Stimulated activated CD4-positive, alpha-beta T cell treated with anti-CD3 and anti-CD28 coated beads, Interleukin-12 subunit alpha, Interleukin-12 subunit beta, amount 100 ng/mL, for 48 hours (primary cell): ENCODE measurements around the gene BAIAP2L1.
"Not testable (repeated sequence)": the region's sequence is repeated elsewhere in the genome, so short reads cannot be mapped to it uniquely, and the experiment has no call there.

Experiments used
- DNase-seq, 3 donors: peaks; one replicate each; pipeline ENCODE4 v3.0.0-alpha.2; 2020; ENCODE audit warnings: low read depth in 2 of 3, low spot score in 1 of 3

BAIAP2L1 gene

DNA sequence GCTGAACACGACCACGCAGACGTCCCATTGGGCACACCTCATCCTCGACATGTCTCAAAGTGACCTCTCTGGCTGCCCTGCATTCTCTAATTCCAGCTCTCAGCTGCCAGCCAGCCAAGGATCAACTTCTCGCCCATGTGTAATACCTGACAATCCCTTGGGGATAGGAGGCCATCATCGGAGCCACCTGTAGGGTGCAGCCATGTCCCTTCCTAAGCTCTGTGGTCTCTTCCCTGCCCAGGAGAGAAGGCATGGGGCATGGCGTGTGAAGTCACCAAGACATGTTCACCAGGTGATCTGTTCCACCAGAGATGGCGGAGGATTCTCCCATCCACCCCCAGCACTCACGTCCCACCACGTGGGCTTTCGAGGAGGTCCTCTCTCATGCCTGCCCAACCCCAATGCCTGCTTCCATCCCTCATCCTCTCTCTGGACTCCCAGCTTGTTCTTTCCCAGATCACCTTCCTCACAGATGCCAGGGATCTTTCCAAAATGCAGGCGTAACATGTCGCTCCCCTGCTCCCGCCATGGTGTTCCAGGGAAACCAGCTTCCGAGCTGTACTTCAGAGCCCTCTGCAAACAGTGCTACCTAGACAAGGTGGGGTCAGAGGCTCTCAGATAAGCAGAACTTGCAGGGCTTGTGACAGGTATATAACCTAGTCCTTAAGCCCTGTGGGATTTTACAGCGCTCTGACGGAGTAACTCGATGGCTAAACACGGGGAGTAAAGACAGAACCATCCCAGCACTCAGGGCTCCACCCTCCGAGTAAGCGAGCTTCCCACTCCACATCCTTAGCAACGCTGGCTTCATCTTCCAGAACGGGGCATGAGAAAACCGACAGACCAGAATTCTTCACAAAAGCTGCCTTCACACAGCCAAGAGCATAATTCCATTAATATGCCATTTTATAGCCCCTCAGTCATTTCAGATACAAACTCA, 78.3 kb downstream of the BAIAP2L1 start:
- no peak for DNase-seq

DNA sequence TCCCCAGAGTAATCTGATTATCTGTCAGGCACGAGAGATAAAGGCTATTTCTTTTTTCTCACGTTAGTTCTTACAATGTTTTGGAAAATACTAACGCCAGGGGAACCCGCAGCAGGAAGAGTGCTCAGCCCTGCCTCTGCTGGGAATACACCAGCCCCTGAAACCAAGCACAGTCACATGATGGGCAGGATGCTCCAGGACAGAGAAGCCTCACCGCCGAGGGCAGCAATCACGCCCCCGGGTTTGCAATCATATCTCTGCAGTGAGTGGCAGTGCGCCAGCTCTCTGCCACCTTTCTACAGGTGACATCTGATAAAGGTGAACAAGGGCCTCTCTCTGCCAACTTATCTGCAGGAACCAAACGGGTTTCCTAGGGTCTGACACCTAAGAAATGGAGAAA, 79.6 kb downstream of the BAIAP2L1 start:
- DNase-seq, result no peak

DNA sequence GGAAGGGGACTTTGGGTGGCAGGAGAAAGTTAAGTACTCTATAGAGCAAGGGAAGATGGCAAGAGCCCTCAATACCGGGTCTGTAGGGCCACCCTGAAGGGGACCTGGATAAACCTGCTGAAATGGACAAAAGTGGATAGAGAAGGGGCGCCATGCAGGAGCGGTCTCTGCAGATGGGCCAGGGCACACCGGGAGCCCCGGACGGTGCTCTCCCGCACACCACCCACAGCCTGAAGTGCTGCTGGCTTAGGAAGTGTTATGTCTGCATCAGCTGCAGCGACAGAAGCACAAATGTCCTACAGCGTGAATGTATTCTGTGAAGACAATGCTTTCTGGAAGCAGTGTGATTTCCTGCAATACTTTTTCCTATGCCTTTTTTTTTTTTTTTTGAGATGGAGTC, 81.7 kb downstream of the BAIAP2L1 start:
- DNase-seq, result no peak

GRCh38 chr7:98317366-98318040, 83.4 kb downstream of the BAIAP2L1 start:
- DNase-seq, result no peak

DNA sequence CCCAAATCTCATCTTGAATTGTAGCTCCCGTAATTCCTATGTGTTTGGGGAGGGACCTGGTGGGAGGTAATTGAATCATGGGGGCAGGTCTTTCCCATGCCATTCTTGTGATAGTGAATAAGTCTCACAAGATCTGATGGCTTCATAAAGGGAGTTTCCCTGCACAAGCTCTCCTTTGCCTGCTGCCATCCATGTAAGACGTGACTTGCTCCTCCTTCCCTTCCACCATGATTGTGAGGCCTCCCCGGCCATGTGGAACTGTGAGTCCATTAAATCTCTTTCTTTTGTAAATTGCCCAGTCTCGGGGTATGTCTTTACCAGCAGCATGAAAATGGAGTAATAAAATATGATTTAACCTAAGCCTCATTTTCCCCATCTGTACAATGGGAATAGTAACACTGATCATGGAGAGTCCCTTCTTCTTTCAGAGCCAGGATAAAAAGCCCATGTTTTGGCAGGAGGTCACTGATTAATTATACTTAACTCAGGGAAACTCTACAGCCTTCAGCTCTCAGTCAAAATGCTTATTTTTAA, 84.8 kb downstream of the BAIAP2L1 start:
- not testable (repeated sequence) for DNase-seq

GRCh38 chr7:98315318-98315993, 85.4 kb downstream of the BAIAP2L1 start:
- no peak for DNase-seq

GRCh38 chr7:98314469-98314868, 86.4 kb downstream of the BAIAP2L1 start:
- DNase-seq, result no peak

- DNase-seq, result no peak
Measured at GRCh38 chr7:98312201-98312600, 88.7 kb downstream of the BAIAP2L1 start.

DNA sequence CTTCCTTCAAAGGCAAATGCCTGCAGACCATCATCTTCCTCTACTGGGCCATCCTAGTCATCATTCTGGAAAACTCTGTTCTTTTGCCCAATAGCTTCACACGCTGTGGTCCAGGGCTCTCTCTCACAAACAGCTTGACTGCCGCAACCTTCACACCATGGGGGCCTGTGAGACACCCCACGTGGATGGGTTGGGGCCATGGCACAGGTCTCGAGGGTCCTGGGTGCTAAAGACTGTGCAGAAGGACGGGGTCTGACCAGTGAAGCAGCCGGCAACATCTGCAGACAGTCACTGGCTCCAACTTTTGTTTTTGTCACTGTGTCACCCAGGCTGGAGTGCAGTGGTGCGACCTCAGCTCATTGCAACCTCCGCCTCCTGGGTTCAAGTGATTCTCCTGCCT, 91.3 kb downstream of the BAIAP2L1 start:
- no peak for DNase-seq

- no peak for DNase-seq
Measured at GRCh38 chr7:98307971-98308466, 92.9 kb downstream of the BAIAP2L1 start.

GRCh38 chr7:98305951-98306535, 94.8 kb downstream of the BAIAP2L1 start:
- DNase-seq, result no peak

DNA sequence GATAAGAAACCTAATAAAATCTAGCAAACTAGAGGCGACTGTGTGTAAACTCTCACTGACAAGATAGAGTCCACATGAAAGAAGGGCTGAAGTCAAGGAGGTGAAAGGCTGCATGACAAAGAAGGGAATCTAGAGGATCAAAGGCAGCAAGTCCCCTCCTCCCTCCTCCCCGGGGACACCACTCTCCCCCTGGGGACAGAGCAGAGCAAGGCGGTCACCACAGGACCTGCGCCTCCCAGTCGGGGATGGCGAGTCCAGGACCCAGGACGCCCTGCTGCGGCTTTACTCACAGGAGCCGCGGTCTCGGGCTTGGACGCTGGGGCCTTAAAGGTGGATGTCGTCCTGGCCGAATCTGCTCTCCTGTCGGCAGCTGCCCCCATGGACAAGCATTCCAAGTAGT, 97.0 kb downstream of the BAIAP2L1 start:
- DNase-seq, result no peak

DNA sequence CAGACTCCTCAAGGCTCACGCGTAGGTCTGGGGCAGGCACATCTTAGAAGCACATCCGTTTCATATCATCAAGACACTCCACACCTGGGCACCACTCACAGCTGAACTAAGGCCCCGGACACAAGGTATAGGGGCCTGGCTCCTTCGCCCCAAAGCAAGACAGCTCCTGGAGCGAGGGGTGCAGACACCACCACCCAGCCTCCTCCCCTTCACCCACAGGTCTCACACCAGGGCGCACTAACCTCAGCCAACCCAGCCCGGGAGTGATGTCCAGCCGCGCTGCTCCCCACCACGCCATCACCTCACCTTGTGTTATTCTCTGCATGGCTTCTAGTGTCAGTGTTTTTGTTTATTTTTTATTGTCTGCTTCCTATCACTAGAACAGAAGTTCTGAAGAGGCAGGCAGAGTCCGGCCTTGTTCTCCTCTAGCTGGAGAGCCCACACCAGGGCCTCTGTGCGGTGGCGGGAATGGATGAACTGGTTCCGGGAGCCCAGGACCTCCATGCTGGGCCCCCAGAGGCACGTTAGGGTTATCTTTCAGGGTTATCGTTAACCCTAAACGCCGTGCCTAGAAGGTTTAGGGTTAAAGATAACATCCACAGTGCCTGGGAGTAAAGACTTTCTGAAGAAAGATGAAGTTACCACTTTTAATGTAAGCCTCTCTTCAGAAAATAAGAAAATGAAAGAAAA, 97.6 kb downstream of the BAIAP2L1 start:
- DNase-seq, result no peak

DNA sequence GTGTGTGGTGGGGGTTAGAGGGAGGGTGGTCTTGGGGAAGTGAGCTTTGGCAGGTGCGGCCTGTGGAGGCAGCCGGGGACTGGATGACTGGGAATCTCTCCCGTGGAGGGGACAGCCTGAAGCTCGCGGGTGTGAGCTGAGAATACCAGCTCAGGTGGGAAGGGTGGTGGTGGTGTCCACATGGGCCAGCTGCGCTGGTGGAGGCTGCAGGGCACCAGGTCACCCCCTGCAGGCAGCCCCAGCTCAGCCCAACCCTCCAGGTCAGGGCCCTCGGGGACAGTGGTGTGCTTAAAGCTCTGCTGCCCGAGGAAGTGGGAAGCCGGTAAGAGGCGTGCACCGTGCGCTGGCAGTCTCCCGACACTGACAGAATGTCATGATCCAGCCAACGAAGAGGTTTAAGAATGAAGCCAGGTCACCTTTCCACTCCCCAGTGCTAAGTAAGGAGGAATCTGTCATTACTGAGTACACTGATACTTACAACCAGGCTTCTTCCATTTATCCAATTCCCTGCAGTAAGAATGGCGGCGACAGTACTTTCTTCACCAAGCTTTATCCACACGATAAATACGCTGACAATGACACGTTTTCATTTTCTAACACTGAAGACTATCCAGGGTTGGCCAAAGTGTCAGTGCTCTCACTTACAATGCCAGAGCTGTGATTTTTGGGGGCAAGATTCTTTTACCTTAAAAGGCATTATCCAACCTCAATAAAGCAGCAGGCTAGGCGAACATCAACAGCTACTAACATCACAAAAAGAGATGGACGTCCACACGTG, 99.0 kb downstream of the BAIAP2L1 start:
- DNase-seq, result no peak

DNA sequence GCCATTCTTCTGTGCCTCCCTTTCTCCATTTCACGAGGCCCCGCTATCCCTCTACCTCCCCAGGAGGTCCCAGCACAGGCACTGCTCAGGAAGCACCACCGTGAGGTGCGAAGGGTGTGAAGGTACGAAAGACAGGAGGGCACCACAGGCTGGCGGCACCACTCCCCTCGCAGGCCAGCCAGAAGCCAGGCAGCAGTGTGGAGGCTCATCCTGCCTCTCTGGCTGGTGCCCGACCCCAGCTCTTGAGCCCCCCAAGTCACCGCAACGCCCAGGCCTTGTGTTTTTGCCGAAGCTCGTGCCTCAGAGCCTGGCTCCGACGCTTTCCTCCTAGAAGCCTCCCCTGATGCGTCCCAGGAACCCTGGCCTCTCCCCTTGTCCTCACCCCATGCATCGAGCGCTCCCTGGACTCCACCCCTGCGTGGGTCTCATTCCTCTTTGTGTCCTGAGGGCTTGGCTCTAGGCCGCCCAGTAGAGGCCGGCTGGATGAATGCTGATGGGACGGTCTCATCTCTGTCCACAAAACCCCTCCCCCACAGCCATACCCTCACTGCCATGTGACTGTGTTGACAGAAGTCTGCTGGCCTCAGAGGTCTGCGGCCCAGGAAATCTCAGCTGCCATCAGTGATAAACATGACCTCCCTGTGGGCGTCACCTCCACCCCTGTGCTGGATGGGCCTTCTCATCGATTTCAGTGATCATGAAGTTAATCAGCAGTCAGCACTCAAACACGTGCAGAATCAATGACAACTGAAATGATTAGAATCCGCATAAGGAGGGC, 100.1 kb downstream of the BAIAP2L1 start:
- DNase-seq, result no peak

GRCh38 chr7:98297626-98298286, 103.1 kb downstream of the BAIAP2L1 start:
- no peak for DNase-seq

DNA sequence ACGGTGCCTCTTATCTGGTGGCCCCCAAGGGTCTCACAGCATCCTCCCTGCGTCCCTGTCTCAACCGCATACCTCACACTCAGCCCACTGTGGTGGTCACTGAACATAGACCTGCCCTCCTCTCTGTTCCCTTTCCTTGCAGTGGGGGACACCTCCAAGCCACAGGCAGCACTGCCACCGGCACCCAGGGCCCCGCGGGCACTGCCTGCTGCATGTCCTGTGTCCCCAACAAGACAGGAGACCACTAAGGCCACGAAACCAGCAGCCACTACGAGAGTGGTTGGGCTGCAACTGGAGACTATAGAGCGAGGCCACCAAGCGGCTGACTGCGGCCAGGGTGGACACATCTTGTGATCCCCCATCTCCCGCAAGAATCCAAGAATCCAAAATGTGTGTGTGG, 104.1 kb downstream of the BAIAP2L1 start:
- no peak for DNase-seq

GRCh38 chr7:98295467-98296192, 105.3 kb downstream of the BAIAP2L1 start:
- DNase-seq, result no peak
